MM.1S (cell line): Measurements from ENCODE around the gene ZNF474.

Experiments
- EZH2 ChIP-seq: fragments of 300-600 bp; sonication (generic); optimal IDR thresholded peaks from 2 replicates; pipeline ENCODE3; 2017; ENCODE audit warnings: low read depth, mild to moderate bottlenecking, antibody characterized with exemption, low read length, mixed read lengths
- EZH2phosphoT487 ChIP-seq: fragments of 300-600 bp; sonication (generic); IDR thresholded peaks from 2 replicates; pipeline ENCODE4 v1.6.1; 2018; ENCODE audit warnings: antibody characterized with exemption, low read length
- TF ChIP-seq, protein P1 (sequence below): fragments of 300-600 bp; sonication (generic); IDR thresholded peaks from 2 replicates; pipeline ENCODE4 v1.5.1; 2016; ENCODE audit warnings: antibody characterized with exemption, low read length, mixed read lengths

GRCh38 chr5:122164831-122165558 lies 35.6 kb downstream of the ZNF474 start:
- TF ChIP-seq, protein P1, sequence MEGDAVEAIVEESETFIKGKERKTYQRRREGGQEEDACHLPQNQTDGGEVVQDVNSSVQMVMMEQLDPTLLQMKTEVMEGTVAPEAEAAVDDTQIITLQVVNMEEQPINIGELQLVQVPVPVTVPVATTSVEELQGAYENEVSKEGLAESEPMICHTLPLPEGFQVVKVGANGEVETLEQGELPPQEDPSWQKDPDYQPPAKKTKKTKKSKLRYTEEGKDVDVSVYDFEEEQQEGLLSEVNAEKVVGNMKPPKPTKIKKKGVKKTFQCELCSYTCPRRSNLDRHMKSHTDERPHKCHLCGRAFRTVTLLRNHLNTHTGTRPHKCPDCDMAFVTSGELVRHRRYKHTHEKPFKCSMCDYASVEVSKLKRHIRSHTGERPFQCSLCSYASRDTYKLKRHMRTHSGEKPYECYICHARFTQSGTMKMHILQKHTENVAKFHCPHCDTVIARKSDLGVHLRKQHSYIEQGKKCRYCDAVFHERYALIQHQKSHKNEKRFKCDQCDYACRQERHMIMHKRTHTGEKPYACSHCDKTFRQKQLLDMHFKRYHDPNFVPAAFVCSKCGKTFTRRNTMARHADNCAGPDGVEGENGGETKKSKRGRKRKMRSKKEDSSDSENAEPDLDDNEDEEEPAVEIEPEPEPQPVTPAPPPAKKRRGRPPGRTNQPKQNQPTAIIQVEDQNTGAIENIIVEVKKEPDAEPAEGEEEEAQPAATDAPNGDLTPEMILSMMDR: no peak
- TF ChIP-seq EZH2phosphoT487 (no peak), EZH2 (no peak)
